H1 (cell line): ENCODE measurements around the gene MED16.
"Not testable (repeated sequence)": the region's sequence is repeated elsewhere in the genome, so short reads cannot be mapped to it uniquely, and the experiment has no call there.

Experiments
- BACH1 ChIP-seq: IDR thresholded peaks from 2 replicates; pipeline ENCODE4 v1.6.1; 2012; ENCODE audit warnings: low read length, improper control_type of control experiment
- CTCF ChIP-seq, 3 experiments: IDR thresholded peaks; 1 replicate in 2 of 3; 2 replicates in 1 of 3; pipeline versions ENCODE4 v1.5.1 to v1.6.1; 2011; ENCODE audit warnings: low read length in 3 of 3, mild to moderate bottlenecking in 3 of 3, inconsistent platforms in 2 of 3, low read depth in 1 of 3, moderate library complexity in 1 of 3; ENCODE audit not compliant: insufficient read depth in 1 of 3; ENCODE audit errors: control extremely low read depth in 1 of 3
- NANOG ChIP-seq: IDR thresholded peaks from 2 replicates; pipeline ENCODE4 v1.6.1; 2011; ENCODE audit warnings: low read length, low read depth, mild to moderate bottlenecking, inconsistent platforms; ENCODE audit not compliant: insufficient read depth, poor library complexity, severe bottlenecking
- POLR2A ChIP-seq, 2 experiments: IDR thresholded peaks; 1 replicate in 1 of 2; 2 replicates in 1 of 2; pipeline ENCODE4 v1.6.1; 2011; ENCODE audit warnings: low read depth in 2 of 2, low read length in 2 of 2, mild to moderate bottlenecking in 2 of 2; ENCODE audit errors: control extremely low read depth in 1 of 2
- SUZ12 ChIP-seq: fragments of 200-600 bp; sonication (generic); IDR thresholded peaks from 2 replicates; pipeline ENCODE4 v1.6.1; 2012; ENCODE audit warnings: mild to moderate bottlenecking, inconsistent platforms, low read length, moderate library complexity, mixed read lengths

- TF ChIP-seq SUZ12; BACH1; CTCF (IDR thresholded peaks at IDR 0.05; ENCODE audit: control extremely low read depth in 1 of 3, insufficient read depth in 1 of 3, low read depth in 1 of 3, low read length in 3 of 3); NANOG; POLR2A (IDR thresholded peaks at IDR 0.05; ENCODE audit: control extremely low read depth in 1 of 2, low read depth in 2 of 2, low read length in 2 of 2): not testable (repeated sequence)
Measured at GRCh38 chr19:842802-843179, 50.2 kb downstream of the MED16 start.
